ENCODE data around the gene VPS51. TPM values are rescaled to one million over a fixed set of nuclear protein-coding genes. Genes with fewer than 3 reads are reported as not detected.

VPS51 gene
- total RNA-seq, 1 donor from 2014 or later = 41.4 TPM

DNA sequence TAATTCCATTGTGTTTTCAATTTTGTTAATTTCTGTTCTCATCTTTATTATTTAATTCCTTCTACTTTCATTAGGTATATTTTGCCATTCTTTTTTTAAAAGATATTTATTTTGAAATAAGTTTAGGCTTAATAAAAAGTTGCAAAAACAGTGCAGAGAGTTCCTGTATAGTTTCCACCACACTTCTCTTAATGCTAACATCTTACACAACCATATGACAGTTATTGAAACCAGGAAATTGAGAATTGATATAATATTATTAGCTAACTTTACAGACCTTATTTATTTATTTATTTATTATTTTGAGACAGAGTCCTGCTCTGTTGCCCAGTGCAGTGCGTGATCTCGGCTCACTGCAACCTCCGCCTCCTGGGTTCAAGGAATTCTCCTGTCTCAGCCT lies 60.2 kb downstream of the VPS51 start:
- TF ChIP-seq EZH2 (IDR thresholded peaks at IDR 0.05; ENCODE audit: insufficient read depth, low read length) = no peak
- TF ChIP-seq, protein P1, sequence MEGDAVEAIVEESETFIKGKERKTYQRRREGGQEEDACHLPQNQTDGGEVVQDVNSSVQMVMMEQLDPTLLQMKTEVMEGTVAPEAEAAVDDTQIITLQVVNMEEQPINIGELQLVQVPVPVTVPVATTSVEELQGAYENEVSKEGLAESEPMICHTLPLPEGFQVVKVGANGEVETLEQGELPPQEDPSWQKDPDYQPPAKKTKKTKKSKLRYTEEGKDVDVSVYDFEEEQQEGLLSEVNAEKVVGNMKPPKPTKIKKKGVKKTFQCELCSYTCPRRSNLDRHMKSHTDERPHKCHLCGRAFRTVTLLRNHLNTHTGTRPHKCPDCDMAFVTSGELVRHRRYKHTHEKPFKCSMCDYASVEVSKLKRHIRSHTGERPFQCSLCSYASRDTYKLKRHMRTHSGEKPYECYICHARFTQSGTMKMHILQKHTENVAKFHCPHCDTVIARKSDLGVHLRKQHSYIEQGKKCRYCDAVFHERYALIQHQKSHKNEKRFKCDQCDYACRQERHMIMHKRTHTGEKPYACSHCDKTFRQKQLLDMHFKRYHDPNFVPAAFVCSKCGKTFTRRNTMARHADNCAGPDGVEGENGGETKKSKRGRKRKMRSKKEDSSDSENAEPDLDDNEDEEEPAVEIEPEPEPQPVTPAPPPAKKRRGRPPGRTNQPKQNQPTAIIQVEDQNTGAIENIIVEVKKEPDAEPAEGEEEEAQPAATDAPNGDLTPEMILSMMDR (IDR thresholded peaks at IDR 0.05; ENCODE audit: insufficient read depth, low read depth, low read length) = no peak
- H3K27ac ChIP-seq (ENCODE audit: low read depth, low read length) = no peak overlapping the region
- FAIRE-seq (no peak), DNase-seq (ENCODE audit: low read depth) (no peak)
- no peak overlapping the region for H3K4me2 ChIP-seq (ENCODE audit: low read length)
- no peaks in the 10 kb centered on the region for H3K4me1 Mint-ChIP-seq (ENCODE audit: low read depth, unreplicated experiment)
- no peak overlapping the region for H2AFZ ChIP-seq (ENCODE audit: low read depth, low read length)
- H3K9me3 Mint-ChIP-seq (ENCODE audit: unreplicated experiment) = no peaks in the 10 kb centered on the region
- H3K4me1 ChIP-seq (ENCODE audit: insufficient read depth, low read length) = peaks cover 3% of the 10 kb centered on the region
- H3K9me3 ChIP-seq (ENCODE audit: insufficient read depth, low read depth, low read length) = no peaks in the 10 kb centered on the region
- no peaks in the 10 kb centered on the region for H3K36me3 ChIP-seq (ENCODE audit: insufficient read depth, low read length)
- H3K27me3 Mint-ChIP-seq (ENCODE audit: low read depth, unreplicated experiment) = peaks cover 16% of the 10 kb centered on the region
- no peak overlapping the region for H3K27ac Mint-ChIP-seq (ENCODE audit: unreplicated experiment)
- no peaks in the 10 kb centered on the region for H3K27me3 ChIP-seq (ENCODE audit: insufficient read depth, low read length)
- H3K36me3 Mint-ChIP-seq (ENCODE audit: low read depth, unreplicated experiment) = no peaks in the 10 kb centered on the region
- no peak overlapping the region for H3K4me3 ChIP-seq (ENCODE audit: insufficient read depth, low read depth, low read length)
- no peak overlapping the region for H3K4me3 Mint-ChIP-seq (ENCODE audit: unreplicated experiment)
- no peak overlapping the region for H3K9ac ChIP-seq (ENCODE audit: low read length)
- no peaks in the 10 kb centered on the region for H4K20me1 ChIP-seq (ENCODE audit: insufficient read depth, low read length)
- no peaks in the 10 kb centered on the region for H3K79me2 ChIP-seq (ENCODE audit: insufficient read depth, low read length)

DNA sequence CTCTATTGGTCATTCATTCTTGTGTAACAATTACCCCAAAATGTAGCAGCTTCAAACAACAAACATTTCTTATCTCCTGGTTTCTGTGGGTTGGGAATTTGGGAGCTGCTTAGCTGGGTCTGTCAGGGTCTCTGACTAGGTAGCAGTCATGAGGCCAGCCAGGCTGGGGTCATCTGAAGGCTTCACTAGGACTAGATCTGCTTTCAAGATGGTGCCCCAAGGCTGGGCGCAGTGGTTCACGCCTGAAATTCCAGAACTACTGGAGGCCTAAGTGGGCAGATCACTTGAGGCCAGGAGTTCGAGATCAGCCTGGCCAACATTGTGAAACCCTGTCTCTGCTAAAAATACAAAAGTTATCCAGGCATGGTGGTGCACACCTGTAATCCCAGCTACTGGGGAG lies 60.9 kb downstream of the VPS51 start:
- Histone ChIP-seq H3K79me2 (ENCODE audit: insufficient read depth, low read length) (no peaks in the 10 kb centered on the region), H3K9me3 (ENCODE audit: insufficient read depth, low read depth, low read length) (no peaks in the 10 kb centered on the region), H4K20me1 (ENCODE audit: insufficient read depth, low read length) (no peaks in the 10 kb centered on the region), H3K4me1 (ENCODE audit: insufficient read depth, low read length) (peaks cover 3% of the 10 kb centered on the region), H3K27me3 (ENCODE audit: insufficient read depth, low read length) (no peaks in the 10 kb centered on the region), H3K4me2 (ENCODE audit: low read length) (no peak overlapping the region), H3K4me3 (ENCODE audit: insufficient read depth, low read depth, low read length) (no peak overlapping the region), H3K27ac (ENCODE audit: low read depth, low read length) (no peak overlapping the region), H3K9ac (ENCODE audit: low read length) (no peak overlapping the region), H2AFZ (ENCODE audit: low read depth, low read length) (no peak overlapping the region), H3K36me3 (ENCODE audit: insufficient read depth, low read length) (no peaks in the 10 kb centered on the region)
- no peak for TF ChIP-seq EZH2 (IDR thresholded peaks at IDR 0.05; ENCODE audit: insufficient read depth, low read length)
- TF ChIP-seq, protein P1 (IDR thresholded peaks at IDR 0.05; ENCODE audit: insufficient read depth, low read depth, low read length) = no peak
- H3K9me3 Mint-ChIP-seq (ENCODE audit: unreplicated experiment) = no peaks in the 10 kb centered on the region
- H3K27me3 Mint-ChIP-seq (ENCODE audit: low read depth, unreplicated experiment) = peaks cover 16% of the 10 kb centered on the region
- no peak overlapping the region for H3K4me3 Mint-ChIP-seq (ENCODE audit: unreplicated experiment)
- DNase-seq (ENCODE audit: low read depth) = no peak
- no peak overlapping the region for H3K27ac Mint-ChIP-seq (ENCODE audit: unreplicated experiment)
- FAIRE-seq = no peak
- no peaks in the 10 kb centered on the region for H3K36me3 Mint-ChIP-seq (ENCODE audit: low read depth, unreplicated experiment)
- no peaks in the 10 kb centered on the region for H3K4me1 Mint-ChIP-seq (ENCODE audit: low read depth, unreplicated experiment)

DNA sequence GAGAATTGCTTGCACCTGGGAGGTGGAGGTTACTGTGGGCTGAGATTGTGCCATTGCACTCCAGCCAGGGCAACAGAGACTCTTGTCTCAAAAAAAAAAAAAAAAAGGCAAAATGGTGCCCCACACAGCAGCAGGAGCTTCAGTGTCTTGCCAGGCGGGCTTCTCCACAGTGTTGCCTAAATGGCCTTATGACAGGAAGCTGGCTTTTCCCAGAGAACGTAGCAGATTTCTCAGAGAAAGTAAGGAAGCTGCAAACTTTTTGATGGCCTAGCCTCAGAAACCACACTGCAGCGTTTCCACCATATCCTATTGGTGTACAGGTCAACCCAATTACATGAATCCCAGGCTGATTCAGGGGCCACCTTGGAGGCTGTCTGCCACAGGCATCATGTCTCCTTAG lies 61.3 kb downstream of the VPS51 start:
- Histone ChIP-seq H3K4me1 (ENCODE audit: insufficient read depth, low read length) (peaks cover 3% of the 10 kb centered on the region), H3K9me3 (ENCODE audit: insufficient read depth, low read depth, low read length) (no peaks in the 10 kb centered on the region), H3K79me2 (ENCODE audit: insufficient read depth, low read length) (no peaks in the 10 kb centered on the region), H3K9ac (ENCODE audit: low read length) (no peak overlapping the region), H3K36me3 (ENCODE audit: insufficient read depth, low read length) (no peaks in the 10 kb centered on the region), H4K20me1 (ENCODE audit: insufficient read depth, low read length) (no peaks in the 10 kb centered on the region), H3K4me3 (ENCODE audit: insufficient read depth, low read depth, low read length) (no peak overlapping the region), H3K27me3 (ENCODE audit: insufficient read depth, low read length) (no peaks in the 10 kb centered on the region), H3K27ac (ENCODE audit: low read depth, low read length) (no peak overlapping the region), H3K4me2 (ENCODE audit: low read length) (no peak overlapping the region), H2AFZ (ENCODE audit: low read depth, low read length) (no peak overlapping the region)
- no peaks in the 10 kb centered on the region for H3K9me3 Mint-ChIP-seq (ENCODE audit: unreplicated experiment)
- no peak for FAIRE-seq
- no peaks in the 10 kb centered on the region for H3K36me3 Mint-ChIP-seq (ENCODE audit: low read depth, unreplicated experiment)
- peaks cover 16% of the 10 kb centered on the region for H3K27me3 Mint-ChIP-seq (ENCODE audit: low read depth, unreplicated experiment)
- H3K4me1 Mint-ChIP-seq (ENCODE audit: low read depth, unreplicated experiment) = no peaks in the 10 kb centered on the region
- no peak overlapping the region for H3K4me3 Mint-ChIP-seq (ENCODE audit: unreplicated experiment)
- no peak for TF ChIP-seq EZH2 (IDR thresholded peaks at IDR 0.05; ENCODE audit: insufficient read depth, low read length)
- TF ChIP-seq, protein P1 (IDR thresholded peaks at IDR 0.05; ENCODE audit: insufficient read depth, low read depth, low read length) = no peak
- DNase-seq (ENCODE audit: low read depth) = no peak
- H3K27ac Mint-ChIP-seq (ENCODE audit: unreplicated experiment) = no peak overlapping the region
